GM23338 (cell line): ENCODE results near the gene PCIF1.

Experiments used
- EZH2 ChIP-seq: fragments of 200-600 bp; sonication (generic); IDR thresholded peaks from one replicate; pipeline ENCODE4 v1.8.0; 2017; ENCODE audit warnings: antibody characterized with exemption, mild to moderate bottlenecking, low read depth; ENCODE audit not compliant: unreplicated experiment
- EZH2phosphoT487 ChIP-seq: fragments of 200-600 bp; sonication (generic); IDR thresholded peaks from one replicate; pipeline ENCODE4 v1.8.1; 2018; ENCODE audit warnings: antibody characterized with exemption; ENCODE audit not compliant: unreplicated experiment
- NANOG ChIP-seq: IDR thresholded peaks from 2 replicates; pipeline ENCODE4 v1.6.1; 2016; ENCODE audit warnings: antibody characterized with exemption, borderline replicate concordance
- POLR2AphosphoS5 ChIP-seq: IDR thresholded peaks from 2 replicates; pipeline ENCODE4 v1.6.1; 2016; ENCODE audit warnings: antibody characterized with exemption, low read depth
- STAT1 ChIP-seq: IDR thresholded peaks from one replicate; pipeline ENCODE4 v1.6.1; 2016; ENCODE audit warnings: antibody characterized with exemption; ENCODE audit not compliant: unreplicated experiment
- ZNF114 ChIP-seq: fragments of 250-450 bp; sonication (Bioruptor Pico); IDR thresholded peaks from 2 replicates; pipeline ENCODE4 v1.5.0; 2020; ENCODE audit warnings: mild to moderate bottlenecking, moderate library complexity
- TF ChIP-seq, protein P1 (sequence below), 2 experiments: fragments of 200-600 bp in 1 of 2; sonication (generic) in 1 of 2; conservative IDR thresholded peaks; 2 replicates each; pipeline versions ENCODE4 v1.5.1 to v1.6.1; 2016 to 2017; ENCODE audit warnings: antibody characterized with exemption in 2 of 2, low read depth in 2 of 2, mild to moderate bottlenecking in 2 of 2, moderate library complexity in 1 of 2
- TF ChIP-seq, protein P2 (sequence below): IDR thresholded peaks from one replicate; pipeline ENCODE4 v1.6.1; 2018; ENCODE audit warnings: antibody characterized with exemption; ENCODE audit not compliant: unreplicated experiment
- TF ChIP-seq, protein P3 (sequence below): IDR thresholded peaks from 2 replicates; pipeline ENCODE4 v1.6.1; 2016; ENCODE audit warnings: antibody characterized with exemption

DNA sequence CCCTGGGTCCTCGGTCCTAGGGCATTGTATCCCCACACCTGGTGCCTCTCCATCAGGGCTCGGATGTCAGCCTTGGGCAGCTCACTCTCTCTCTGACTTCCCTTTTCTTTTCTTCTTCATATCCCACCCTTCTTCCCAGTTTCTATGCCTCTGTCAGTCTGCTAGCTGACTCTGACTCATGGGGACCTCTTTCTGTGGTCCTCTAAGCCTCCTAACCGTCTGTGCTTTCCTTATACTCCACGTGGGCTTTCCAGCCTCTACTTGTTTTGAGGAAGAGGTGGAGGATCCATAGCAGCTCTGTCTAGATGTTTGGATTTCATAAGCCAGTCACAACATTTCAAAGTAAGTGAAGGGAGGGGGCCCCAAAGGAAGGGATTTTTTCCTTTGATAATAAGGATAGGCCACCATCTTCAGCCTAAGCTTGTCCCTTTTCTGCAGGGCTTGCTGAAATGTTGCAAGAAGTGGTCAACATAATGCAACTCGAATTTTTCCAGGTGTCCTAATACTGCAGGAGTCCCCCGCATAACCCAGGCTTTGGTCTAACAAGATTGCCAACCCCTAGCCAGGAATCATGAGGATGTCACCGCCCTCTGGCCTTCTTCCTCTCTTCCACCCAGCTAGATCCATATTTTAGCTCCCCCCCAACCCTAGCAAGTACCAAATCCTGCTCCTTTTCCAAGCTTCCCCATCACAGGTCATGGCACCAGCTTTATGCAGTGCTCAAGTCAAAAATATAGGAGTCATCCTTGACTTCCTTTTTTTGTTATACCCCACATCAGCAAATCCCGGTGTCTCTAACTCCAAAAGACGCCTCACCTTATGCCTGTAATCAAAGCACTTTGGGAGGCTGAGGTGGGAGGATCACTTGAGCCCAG is 13.8 kb upstream of the PCIF1 start:
- TF ChIP-seq EZH2 (no peak), EZH2phosphoT487 (no peak), STAT1 (no peak), POLR2AphosphoS5 (no peak), NANOG (no peak), ZNF114 (no peak)
- TF ChIP-seq, protein P1, sequence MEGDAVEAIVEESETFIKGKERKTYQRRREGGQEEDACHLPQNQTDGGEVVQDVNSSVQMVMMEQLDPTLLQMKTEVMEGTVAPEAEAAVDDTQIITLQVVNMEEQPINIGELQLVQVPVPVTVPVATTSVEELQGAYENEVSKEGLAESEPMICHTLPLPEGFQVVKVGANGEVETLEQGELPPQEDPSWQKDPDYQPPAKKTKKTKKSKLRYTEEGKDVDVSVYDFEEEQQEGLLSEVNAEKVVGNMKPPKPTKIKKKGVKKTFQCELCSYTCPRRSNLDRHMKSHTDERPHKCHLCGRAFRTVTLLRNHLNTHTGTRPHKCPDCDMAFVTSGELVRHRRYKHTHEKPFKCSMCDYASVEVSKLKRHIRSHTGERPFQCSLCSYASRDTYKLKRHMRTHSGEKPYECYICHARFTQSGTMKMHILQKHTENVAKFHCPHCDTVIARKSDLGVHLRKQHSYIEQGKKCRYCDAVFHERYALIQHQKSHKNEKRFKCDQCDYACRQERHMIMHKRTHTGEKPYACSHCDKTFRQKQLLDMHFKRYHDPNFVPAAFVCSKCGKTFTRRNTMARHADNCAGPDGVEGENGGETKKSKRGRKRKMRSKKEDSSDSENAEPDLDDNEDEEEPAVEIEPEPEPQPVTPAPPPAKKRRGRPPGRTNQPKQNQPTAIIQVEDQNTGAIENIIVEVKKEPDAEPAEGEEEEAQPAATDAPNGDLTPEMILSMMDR (conservative IDR thresholded peaks at IDR 0.05; ENCODE audit: low read depth in 2 of 2): no peak
- TF ChIP-seq, protein P2, sequence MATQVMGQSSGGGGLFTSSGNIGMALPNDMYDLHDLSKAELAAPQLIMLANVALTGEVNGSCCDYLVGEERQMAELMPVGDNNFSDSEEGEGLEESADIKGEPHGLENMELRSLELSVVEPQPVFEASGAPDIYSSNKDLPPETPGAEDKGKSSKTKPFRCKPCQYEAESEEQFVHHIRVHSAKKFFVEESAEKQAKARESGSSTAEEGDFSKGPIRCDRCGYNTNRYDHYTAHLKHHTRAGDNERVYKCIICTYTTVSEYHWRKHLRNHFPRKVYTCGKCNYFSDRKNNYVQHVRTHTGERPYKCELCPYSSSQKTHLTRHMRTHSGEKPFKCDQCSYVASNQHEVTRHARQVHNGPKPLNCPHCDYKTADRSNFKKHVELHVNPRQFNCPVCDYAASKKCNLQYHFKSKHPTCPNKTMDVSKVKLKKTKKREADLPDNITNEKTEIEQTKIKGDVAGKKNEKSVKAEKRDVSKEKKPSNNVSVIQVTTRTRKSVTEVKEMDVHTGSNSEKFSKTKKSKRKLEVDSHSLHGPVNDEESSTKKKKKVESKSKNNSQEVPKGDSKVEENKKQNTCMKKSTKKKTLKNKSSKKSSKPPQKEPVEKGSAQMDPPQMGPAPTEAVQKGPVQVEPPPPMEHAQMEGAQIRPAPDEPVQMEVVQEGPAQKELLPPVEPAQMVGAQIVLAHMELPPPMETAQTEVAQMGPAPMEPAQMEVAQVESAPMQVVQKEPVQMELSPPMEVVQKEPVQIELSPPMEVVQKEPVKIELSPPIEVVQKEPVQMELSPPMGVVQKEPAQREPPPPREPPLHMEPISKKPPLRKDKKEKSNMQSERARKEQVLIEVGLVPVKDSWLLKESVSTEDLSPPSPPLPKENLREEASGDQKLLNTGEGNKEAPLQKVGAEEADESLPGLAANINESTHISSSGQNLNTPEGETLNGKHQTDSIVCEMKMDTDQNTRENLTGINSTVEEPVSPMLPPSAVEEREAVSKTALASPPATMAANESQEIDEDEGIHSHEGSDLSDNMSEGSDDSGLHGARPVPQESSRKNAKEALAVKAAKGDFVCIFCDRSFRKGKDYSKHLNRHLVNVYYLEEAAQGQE: no peak
- TF ChIP-seq, protein P3, sequence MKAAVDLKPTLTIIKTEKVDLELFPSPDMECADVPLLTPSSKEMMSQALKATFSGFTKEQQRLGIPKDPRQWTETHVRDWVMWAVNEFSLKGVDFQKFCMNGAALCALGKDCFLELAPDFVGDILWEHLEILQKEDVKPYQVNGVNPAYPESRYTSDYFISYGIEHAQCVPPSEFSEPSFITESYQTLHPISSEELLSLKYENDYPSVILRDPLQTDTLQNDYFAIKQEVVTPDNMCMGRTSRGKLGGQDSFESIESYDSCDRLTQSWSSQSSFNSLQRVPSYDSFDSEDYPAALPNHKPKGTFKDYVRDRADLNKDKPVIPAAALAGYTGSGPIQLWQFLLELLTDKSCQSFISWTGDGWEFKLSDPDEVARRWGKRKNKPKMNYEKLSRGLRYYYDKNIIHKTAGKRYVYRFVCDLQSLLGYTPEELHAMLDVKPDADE: no peak
